Measurements from ENCODE around the gene FIZ1.

FIZ1 gene

GRCh38 chr19:55635856-55636440 lies 36.6 kb upstream of the FIZ1 start:
- no peak for DNase-seq

GRCh38 chr19:55635334-55635717 lies 36.0 kb upstream of the FIZ1 start:
- DNase-seq = no peak

GRCh38 chr19:55633861-55634260 lies 34.5 kb upstream of the FIZ1 start:
- DNase-seq = no peak

GRCh38 chr19:55632463-55632834 lies 33.1 kb upstream of the FIZ1 start:
- DNase-seq = peak; percentile 83

- DNase-seq = no peak
Measured at GRCh38 chr19:55626350-55626749, 27.0 kb upstream of the FIZ1 start.

- no peak for DNase-seq
Measured at GRCh38 chr19:55625004-55625326, 25.6 kb upstream of the FIZ1 start.

- DNase-seq = peak; percentile 95
Measured at GRCh38 chr19:55624109-55625003, 25.0 kb upstream of the FIZ1 start, which contains the start of gene ZNF784. Gene ZNF784 (minus strand): TSS chr19:55624566. CDS start chr19:55624561, 5 bp downstream.

- no peak for DNase-seq
Measured at GRCh38 chr19:55623561-55623960, 24.2 kb upstream of the FIZ1 start.

- no peak for DNase-seq
Measured at GRCh38 chr19:55623130-55623529, 23.8 kb upstream of the FIZ1 start.

GRCh38 chr19:55622242-55622969 lies 23.1 kb upstream of the FIZ1 start:
- DNase-seq = no peak

GRCh38 chr19:55621673-55622231 lies 22.4 kb upstream of the FIZ1 start:
- no peak for DNase-seq

- no peak for DNase-seq
Measured at GRCh38 chr19:55621205-55621672, 21.9 kb upstream of the FIZ1 start.

GRCh38 chr19:55620410-55621204 lies 21.3 kb upstream of the FIZ1 start:
- no peak for DNase-seq

- DNase-seq = no peak
Measured at GRCh38 chr19:55619286-55619685, 20.0 kb upstream of the FIZ1 start.

- no peak for DNase-seq
Measured at GRCh38 chr19:55618426-55618825, 19.1 kb upstream of the FIZ1 start.

GRCh38 chr19:55617426-55617825 lies 18.1 kb upstream of the FIZ1 start:
- DNase-seq = no peak

- no peak for DNase-seq
Measured at GRCh38 chr19:55616395-55616875, 17.1 kb upstream of the FIZ1 start.

- no peak for DNase-seq
Measured at GRCh38 chr19:55615543-55616394, 16.5 kb upstream of the FIZ1 start.

- no peak for DNase-seq
Measured at GRCh38 chr19:55614711-55615542, 15.6 kb upstream of the FIZ1 start.

- DNase-seq = no peak
Measured at GRCh38 chr19:55613930-55614710, 14.8 kb upstream of the FIZ1 start.
